ENCODE measurements around the gene DENND10.
"Not testable (repeated sequence)": the region's sequence is repeated elsewhere in the genome, so short reads cannot be mapped to it uniquely, and the experiment has no call there.

GRCh38 chr10:119107106-119107505 is 3.2 kb downstream of the DENND10 start:
- TF ChIP-seq CTCF (IDR thresholded peaks at IDR 0.05; ENCODE audit: low read depth, low read length, missing input control); MAX (IDR thresholded peaks at IDR 0.05); YY1 (IDR thresholded peaks at IDR 0.05); RAD21 (IDR thresholded peaks at IDR 0.05); TAF1 (conservative IDR thresholded peaks at IDR 0.05); ATF3 (IDR thresholded peaks at IDR 0.05); GABPA (IDR thresholded peaks at IDR 0.05 in 1 of 2, conservative IDR thresholded peaks at IDR 0.05 in 1 of 2); SP1 (IDR thresholded peaks at IDR 0.05); REST (IDR thresholded peaks at IDR 0.05); JUND (IDR thresholded peaks at IDR 0.05): not testable (repeated sequence)
